Tibial artery (tissue), 4 donors: ENCODE results near the gene SHC1.
A peak's percentile ranks its signal among the peaks of the same experiment; 100 is the strongest.

Source experiments
- DNase-seq, 2 donors: peaks; one replicate each; pipeline ENCODE4 v3.0.0-alpha.2; 2019
- H3K27ac ChIP-seq, 2 donors: fragments of 200-600 bp; sonication (generic) in 1 of 2; 1 replicate in 1 of 2; 2 replicates in 1 of 2; pipeline ENCODE4 v1.5.1; 2018 to 2019; ENCODE audit warnings: mild to moderate bottlenecking in 1 of 2
- H3K27me3 ChIP-seq, 2 donors: fragments of 200-600 bp; sonication (generic) in 1 of 2; one replicate each; pipeline versions ENCODE4 v1.5.1 to v1.6.0; 2016 to 2019
- H3K36me3 ChIP-seq, 3 donors: fragments of 200-600 bp; sonication (generic) in 2 of 3; one replicate each; pipeline ENCODE4 v1.5.1; 2016 to 2019; ENCODE audit warnings: mild to moderate bottlenecking in 2 of 3
- H3K4me1 ChIP-seq, 4 donors: fragments of 200-600 bp; sonication (generic) in 2 of 4; 1 replicate in 3 of 4; 2 replicates in 1 of 4; pipeline ENCODE4 v1.5.1; 2016 to 2019
- H3K4me3 ChIP-seq, 2 donors: fragments of 200-600 bp; sonication (generic) in 1 of 2; 1 replicate in 1 of 2; 2 replicates in 1 of 2; pipeline ENCODE4 v1.5.1; 2018 to 2019; ENCODE audit warnings: mild to moderate bottlenecking in 2 of 2
- H3K9me3 ChIP-seq, 3 donors: fragments of 200-600 bp; sonication (generic) in 1 of 3; one replicate each; pipeline ENCODE4 v1.5.1; 2016 to 2019
- intact Hi-C: fragments of 100-400 bp; cut with DNase I; formaldehyde crosslinking; loops from one replicate; pipeline ENCODE4 v1.15.0; 2023; ENCODE audit warnings: low total_unique reads
- TF ChIP-seq, protein P1 (sequence below), 2 experiments: fragments of 200-600 bp in 1 of 2; fragments of 450-650 bp in 1 of 2; IDR thresholded peaks; one replicate each; pipeline ENCODE4 v1.5.1; 2017 to 2019; ENCODE audit warnings: antibody characterized with exemption in 2 of 2, mild to moderate bottlenecking in 1 of 2, moderate library complexity in 1 of 2

SHC1 gene

DNA sequence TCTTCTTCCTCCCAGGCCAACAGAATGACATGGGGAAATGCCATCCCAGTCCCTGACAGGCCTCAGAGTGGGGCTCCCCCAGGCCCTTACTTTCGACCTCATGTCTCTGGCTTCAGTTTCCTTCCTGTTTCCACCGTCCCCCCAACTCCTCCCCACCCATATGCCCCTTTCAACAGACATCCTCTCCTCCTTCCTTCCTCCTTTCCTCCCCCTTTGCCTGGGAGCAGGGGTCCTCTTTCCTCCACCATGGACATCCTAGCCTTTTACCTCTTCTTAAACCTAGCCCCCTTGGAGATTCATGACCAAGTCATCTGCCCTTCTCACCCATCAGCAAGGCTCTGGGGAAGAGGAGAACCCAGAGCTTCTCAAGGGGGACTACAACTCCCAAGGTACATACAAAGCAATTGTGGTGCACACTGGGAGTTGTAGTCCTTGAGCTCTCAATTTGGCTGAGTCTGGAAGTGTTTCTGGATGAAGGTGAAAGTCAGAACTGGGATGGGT is 36.1 kb upstream of the SHC1 start:
- Histone ChIP-seq H3K9me3 (no peaks in the 10 kb centered on the region), H3K4me1 (peaks cover 0 to 77% (median 56%) of the 10 kb centered on the region in 4 donors), H3K27me3 (no peaks in the 10 kb centered on the region), H3K36me3 (peaks cover 0 to 9% (median 0%) of the 10 kb centered on the region in 3 donors), H3K4me3 (no peak overlapping the region), H3K27ac (peak overlapping the region; percentile 95 to 96)
- TF ChIP-seq, protein P1, sequence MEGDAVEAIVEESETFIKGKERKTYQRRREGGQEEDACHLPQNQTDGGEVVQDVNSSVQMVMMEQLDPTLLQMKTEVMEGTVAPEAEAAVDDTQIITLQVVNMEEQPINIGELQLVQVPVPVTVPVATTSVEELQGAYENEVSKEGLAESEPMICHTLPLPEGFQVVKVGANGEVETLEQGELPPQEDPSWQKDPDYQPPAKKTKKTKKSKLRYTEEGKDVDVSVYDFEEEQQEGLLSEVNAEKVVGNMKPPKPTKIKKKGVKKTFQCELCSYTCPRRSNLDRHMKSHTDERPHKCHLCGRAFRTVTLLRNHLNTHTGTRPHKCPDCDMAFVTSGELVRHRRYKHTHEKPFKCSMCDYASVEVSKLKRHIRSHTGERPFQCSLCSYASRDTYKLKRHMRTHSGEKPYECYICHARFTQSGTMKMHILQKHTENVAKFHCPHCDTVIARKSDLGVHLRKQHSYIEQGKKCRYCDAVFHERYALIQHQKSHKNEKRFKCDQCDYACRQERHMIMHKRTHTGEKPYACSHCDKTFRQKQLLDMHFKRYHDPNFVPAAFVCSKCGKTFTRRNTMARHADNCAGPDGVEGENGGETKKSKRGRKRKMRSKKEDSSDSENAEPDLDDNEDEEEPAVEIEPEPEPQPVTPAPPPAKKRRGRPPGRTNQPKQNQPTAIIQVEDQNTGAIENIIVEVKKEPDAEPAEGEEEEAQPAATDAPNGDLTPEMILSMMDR (IDR thresholded peaks at IDR 0.05), result no peak
- no peak for DNase-seq
- intact Hi-C loops, result no loop called here

DNA sequence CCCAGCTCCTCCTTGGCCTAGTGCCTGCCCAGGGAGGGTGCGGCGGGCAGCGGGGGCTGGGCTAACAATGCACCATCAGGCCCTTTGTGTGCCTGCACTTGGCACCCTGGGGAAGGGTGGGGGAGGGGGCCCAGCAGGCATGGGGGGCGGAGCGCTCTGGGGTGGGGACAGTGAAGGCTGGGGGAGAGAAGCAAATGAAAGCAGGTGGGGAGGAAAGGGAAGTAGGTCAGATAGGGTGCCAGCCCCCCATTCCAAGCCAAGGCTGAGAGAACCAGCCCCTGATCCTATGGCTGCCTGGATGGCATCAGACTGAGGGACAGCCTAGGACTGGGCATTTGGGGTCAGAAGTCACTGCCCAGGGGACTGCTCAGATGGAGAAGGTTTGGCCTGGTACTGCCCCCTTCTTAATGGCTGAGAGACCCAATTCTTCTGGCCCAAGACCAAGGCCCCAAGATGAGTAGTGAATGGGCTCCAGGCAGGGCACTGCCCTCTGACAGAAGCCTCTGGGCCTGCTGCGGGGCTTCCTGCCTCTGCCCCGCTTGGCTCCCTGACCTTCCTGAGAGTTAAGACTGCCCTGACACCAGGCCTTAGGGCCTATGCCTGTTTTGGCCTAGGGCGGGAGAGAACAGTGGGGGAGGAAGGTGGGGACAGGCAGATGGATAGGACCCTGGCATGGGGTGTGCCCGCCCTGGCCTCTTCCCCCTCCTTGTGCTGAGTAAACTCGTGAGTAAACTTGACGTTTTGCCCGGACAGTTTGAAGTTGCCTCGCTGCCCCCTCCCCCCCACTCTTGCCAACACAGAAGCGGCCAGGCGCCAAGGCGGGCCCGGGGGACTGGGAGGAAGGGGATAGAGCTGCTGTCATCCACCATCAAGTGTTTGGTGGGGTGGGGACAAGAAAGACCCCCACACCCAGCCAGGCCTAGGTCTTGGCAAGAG is 34.8 kb upstream of the SHC1 start:
- intact Hi-C loops, result no loop called here
- TF ChIP-seq, protein P1 (IDR thresholded peaks at IDR 0.05), result no peak
- peak; percentile 77 to 92 for DNase-seq
- peak overlapping the region; percentile 95 to 96 for H3K27ac ChIP-seq
- H3K9me3 ChIP-seq, result no peaks in the 10 kb centered on the region
- peaks cover 0 to 65% (median 49%) of the 10 kb centered on the region in 4 donors for H3K4me1 ChIP-seq
- H3K27me3 ChIP-seq, result no peaks in the 10 kb centered on the region
- H3K36me3 ChIP-seq, result no peaks in the 10 kb centered on the region
- H3K4me3 ChIP-seq, result peak overlapping the region; percentile 87 to 96

DNA sequence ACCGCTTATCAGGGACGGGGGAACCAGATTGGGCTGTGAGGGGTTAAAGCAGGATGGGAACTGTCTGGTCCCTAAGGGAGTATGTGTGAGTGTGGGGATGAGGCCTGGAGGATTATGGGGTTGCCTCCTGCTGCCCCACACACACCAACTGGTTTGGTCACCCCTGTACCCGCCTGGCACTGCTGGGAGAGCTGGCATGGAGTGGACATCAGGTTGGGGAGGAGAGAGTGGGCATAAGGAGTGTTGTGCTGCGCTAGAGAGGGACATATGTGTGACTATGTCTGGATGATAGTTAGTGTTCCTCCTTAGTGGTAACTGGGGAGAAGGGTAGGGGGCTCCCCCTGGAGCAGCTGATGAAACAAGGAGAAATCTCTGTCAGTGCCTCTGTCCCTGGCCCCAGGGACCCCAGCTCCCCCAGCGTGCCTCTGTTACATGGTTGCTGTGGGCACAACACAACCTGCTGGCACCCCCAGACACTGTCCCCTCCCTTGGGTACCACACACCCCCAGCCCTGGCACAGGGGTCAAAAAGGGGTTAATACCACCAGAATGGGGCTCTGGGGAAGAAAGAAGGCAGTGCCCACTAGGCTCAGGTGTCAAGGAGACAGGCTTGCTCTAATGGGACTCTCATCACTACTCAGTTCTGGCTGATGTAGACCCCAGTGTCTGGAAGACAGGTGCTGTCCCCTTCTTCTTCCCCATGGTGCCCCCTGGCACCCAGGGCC is 34.0 kb upstream of the SHC1 start:
- Histone ChIP-seq H3K36me3 (no peaks in the 10 kb centered on the region), H3K27ac (peak overlapping the region; percentile 95 to 96), H3K4me3 (peak overlapping the region; percentile 87 to 96), H3K9me3 (no peaks in the 10 kb centered on the region), H3K4me1 (peaks cover 0 to 65% (median 56%) of the 10 kb centered on the region in 4 donors), H3K27me3 (no peaks in the 10 kb centered on the region)
- TF ChIP-seq, protein P1 (IDR thresholded peaks at IDR 0.05), result no peak
- no peak for DNase-seq
- intact Hi-C loops, result no loop called here

DNA sequence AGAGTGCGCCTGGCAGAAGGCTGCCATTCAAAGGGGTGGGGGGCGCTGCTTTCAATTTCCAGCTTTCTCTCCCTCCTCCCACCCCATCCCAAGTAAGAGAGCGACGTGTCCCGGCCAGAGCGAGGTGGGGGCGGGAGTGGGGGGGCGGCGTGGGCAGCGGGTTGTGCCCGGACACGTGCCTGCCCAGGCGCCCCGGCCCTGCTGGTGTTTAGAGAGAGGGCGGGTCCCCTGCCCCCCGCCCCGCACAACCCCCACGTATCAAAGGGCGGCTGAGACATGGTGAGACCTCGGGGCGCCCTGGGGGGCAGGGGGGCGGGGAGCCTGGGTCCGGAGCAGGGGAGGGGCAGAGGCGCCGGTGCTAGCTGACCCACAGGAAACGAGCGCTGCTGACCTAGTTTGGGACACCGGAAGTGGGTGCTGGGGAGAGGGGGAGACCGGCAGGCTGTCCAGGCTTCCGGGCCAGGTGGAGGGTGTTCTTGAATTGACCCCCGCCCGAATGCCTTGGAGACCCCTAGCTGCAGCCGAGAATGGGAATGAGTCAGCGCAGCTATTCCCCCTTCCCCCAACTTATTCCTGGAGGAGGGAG is 33.3 kb upstream of the SHC1 start:
- Histone ChIP-seq H3K4me3 (peak overlapping the region; percentile 87 to 96), H3K9me3 (no peaks in the 10 kb centered on the region), H3K27ac (peak overlapping the region; percentile 95 to 96), H3K36me3 (no peaks in the 10 kb centered on the region), H3K27me3 (no peaks in the 10 kb centered on the region), H3K4me1 (peaks cover 0 to 66% (median 62%) of the 10 kb centered on the region in 4 donors)
- peak; percentile 77 to 88 for DNase-seq
- intact Hi-C loops, result no loop called here
- TF ChIP-seq, protein P1 (IDR thresholded peaks at IDR 0.05), result no peak

DNA sequence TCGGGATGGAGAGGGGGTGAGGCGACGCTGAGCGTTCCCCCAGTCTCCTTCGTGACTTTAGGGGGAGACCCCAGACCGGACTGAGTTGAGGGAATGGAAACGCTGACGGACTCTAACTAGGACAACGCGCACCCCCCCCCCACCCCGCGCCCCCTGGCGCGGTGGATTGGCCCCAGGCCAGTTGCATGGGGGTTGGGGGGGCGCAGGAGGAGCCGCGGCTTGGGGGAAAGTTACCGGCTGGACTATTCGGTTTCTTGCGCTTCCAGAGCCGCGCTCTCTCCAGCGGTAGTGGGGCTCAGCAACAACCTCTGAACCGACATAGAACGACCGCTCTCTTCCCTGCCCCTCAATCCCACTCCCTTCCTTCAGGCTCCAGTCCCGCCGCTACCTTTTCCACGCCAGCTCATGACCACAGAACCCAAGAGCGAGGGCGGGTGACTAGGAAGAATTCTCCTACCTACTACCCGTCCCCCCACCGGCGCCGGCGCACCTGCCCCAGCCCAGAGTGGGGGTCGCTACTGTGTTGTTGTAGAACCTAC is 32.7 kb upstream of the SHC1 start:
- intact Hi-C loops, result no loop called here
- H3K4me1 ChIP-seq, result peaks cover 0 to 63% (median 61%) of the 10 kb centered on the region in 4 donors
- H3K36me3 ChIP-seq, result no peaks in the 10 kb centered on the region
- peak overlapping the region; percentile 87 to 96 for H3K4me3 ChIP-seq
- no peaks in the 10 kb centered on the region for H3K9me3 ChIP-seq
- TF ChIP-seq, protein P1 (IDR thresholded peaks at IDR 0.05), result no peak
- DNase-seq, result peak in 1 of 2 donors; percentile 55
- no peaks in the 10 kb centered on the region for H3K27me3 ChIP-seq
- H3K27ac ChIP-seq, result peak overlapping the region; percentile 95 to 96
